ENCODE measurements around the gene CUEDC1. TPM values are rescaled to one million over a fixed set of nuclear protein-coding genes. Genes with fewer than 3 reads are reported as not detected.
A peak's percentile ranks its signal among the peaks of the same experiment; 100 is the strongest.

Gene CUEDC1
- total and polyA plus RNA-seq, 5 donors from 2014 or later = not detected

DNA sequence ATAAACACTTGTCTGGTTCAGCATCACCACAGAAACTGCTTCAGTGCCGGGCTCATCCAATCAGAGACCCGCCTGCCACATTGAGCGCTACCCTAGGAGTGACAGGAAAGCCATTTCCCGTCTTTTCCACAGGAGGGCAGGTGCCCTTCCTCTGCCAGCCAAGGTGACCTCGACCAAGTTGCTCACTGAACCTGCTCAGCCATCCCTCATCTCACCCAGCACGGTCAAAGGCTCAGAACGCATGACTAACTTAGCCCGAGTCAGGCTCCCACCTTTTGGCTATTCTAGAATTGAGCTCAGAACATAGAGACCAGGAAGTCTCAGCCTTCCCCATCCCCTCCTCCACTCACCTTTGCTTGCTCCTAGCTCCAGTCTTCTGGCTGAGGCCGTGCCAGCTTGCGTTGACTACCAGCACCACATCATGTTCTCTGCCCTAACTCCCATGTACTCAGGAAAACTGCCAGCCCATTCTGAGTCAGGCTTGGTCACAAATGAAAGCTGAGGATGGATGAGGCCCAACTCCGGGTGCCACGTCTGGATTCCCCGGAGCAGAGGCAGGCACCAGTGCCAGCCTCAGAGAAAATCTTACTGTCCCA lies 121.0 kb downstream of the CUEDC1 start:
- no peak for ATAC-seq (ENCODE audit: low read depth in 2 of 2)
- Mint-ChIP-seq H3K36me3 (peaks cover 5% of the 10 kb centered on the region), H3K27ac (peak overlapping the region in 1 of 3 donors; percentile 36)

DNA sequence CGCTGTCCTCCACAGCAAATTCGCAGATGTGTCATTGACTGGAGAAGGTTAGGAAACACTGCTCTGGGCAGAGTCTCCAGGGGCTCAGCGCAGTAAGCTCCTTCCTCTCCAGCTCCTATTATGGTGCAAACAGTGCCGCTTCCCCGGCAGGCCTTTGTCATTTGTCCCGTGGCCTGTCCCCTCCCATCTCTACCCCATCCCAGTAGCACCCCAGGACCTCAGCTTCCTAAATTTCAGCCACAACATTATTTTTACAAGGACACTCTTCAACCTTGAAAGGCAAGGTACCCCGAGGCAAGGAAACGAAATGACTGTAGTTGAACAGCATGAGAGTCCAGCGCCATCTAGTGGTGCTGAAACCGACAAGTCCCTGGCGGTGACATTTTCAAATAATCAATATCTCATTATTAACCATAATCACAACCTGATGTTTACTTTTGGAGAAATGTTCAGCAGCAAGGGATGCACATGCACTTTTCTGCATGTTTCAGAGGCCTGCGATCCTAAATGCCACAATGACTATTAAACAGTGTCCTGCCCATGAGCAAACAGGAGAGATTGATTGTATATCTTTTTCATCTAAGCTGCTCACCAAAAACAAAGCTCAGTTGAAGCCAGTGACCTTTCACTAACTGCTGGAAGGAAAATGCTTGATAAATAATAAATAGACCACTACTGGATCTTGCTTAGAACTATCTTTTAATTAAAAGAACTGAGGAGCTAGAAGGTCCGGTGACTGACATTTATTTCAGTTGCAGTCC lies 121.9 kb downstream of the CUEDC1 start:
- Mint-ChIP-seq H3K4me3 (no peak overlapping the region), H3K9me3 (no peaks in the 10 kb centered on the region), H3K36me3 (peaks cover under 1% of the 10 kb centered on the region), H3K4me1 (peaks cover 0 to 1% (median under 1%) of the 10 kb centered on the region in 4 donors), H3K27ac (no peak overlapping the region), H3K27me3 (no peaks in the 10 kb centered on the region)
- Histone ChIP-seq H3K4me1 (ENCODE audit: control insufficient read depth, insufficient read depth, low read length, poor library complexity, severe bottlenecking) (peaks cover 5% of the 10 kb centered on the region), H3K36me3 (ENCODE audit: control insufficient read depth, insufficient read depth, low read length) (peaks cover 2% of the 10 kb centered on the region), H3K4me3 (ENCODE audit: low read depth, low read length) (peak overlapping the region; percentile 68), H3K27ac (ENCODE audit: insufficient read depth, low read length, poor library complexity, severe bottlenecking) (no peak overlapping the region), H3K27me3 (ENCODE audit: control insufficient read depth, insufficient read depth, low read length) (no peaks in the 10 kb centered on the region), H3K9me3 (ENCODE audit: control insufficient read depth in 2 of 2, low read length in 2 of 2) (no peaks in the 10 kb centered on the region)
- DNase-seq = peak; percentile 56 to 81 (median 64)
- peak; percentile 72 to 76 for ATAC-seq (ENCODE audit: low read depth in 2 of 2)

More for the DNA sequence above, 121.0 kb downstream of the CUEDC1 start:
- Mint-ChIP-seq H3K27me3 (no peaks in the 10 kb centered on the region), H3K4me3 (no peak overlapping the region), H3K4me1 (peaks cover 0 to 6% (median 2%) of the 10 kb centered on the region in 4 donors), H3K9me3 (no peaks in the 10 kb centered on the region)
- Histone ChIP-seq H3K36me3 (ENCODE audit: control insufficient read depth, insufficient read depth, low read length) (peaks cover 10% of the 10 kb centered on the region), H3K9me3 (ENCODE audit: control insufficient read depth in 2 of 2, low read length in 2 of 2) (no peaks in the 10 kb centered on the region), H3K27ac (ENCODE audit: insufficient read depth, low read length, poor library complexity, severe bottlenecking) (no peak overlapping the region), H3K4me1 (ENCODE audit: control insufficient read depth, insufficient read depth, low read length, poor library complexity, severe bottlenecking) (peaks cover 5% of the 10 kb centered on the region), H3K27me3 (ENCODE audit: control insufficient read depth, insufficient read depth, low read length) (no peaks in the 10 kb centered on the region), H3K4me3 (ENCODE audit: low read depth, low read length) (no peak overlapping the region)
- DNase-seq = peak in 1 of 3 donors; percentile 4

DNA sequence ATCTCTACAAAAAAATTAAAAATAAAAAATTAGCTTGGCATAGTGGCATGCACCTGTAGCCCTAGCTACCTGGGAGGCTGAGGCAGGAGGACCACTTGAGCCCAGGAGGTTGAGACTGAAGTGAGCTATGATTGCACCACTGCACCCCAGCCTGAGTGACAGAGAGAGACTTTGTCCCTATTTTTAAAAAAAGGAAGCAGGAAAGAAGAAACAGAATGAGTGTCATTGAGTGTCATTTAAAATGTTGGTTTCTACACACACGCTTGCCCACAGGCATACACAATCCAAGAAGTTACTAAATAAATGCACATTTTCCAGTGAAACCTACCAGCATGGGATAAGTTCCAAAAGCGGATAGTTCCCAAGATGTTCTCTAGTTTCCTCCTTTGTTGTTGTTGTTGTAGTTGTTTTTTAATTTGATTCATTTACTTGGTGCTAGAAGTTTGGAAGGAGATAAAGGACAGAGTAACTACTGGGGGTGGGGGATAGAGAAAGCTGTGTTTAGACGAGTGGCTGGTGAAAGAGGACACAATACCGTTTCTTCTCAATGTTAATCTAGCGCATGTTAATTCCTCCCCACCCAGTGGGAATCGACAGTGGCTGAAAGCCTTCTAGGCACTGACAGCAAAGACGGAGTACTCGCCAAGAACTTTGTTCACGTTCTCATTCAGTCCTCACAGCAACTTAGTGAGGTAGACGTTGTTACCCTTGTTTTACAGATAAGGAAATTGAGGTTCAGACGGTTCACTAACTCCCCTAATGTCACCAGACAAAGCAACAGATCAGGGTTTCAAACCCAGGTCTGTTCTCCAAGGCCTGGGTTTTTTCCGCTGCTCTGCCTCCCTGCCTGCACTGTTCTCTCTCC lies 122.7 kb downstream of the CUEDC1 start:
- no peak overlapping the region for H3K4me3 ChIP-seq (ENCODE audit: low read depth, low read length)
- H3K27me3 Mint-ChIP-seq = no peaks in the 10 kb centered on the region
- H3K36me3 ChIP-seq (ENCODE audit: control insufficient read depth, insufficient read depth, low read length) = no peaks in the 10 kb centered on the region
- no peaks in the 10 kb centered on the region for H3K9me3 Mint-ChIP-seq
- ATAC-seq (ENCODE audit: low read depth in 2 of 2) (peak in 1 of 2 donors; percentile 20), DNase-seq (peak in 1 of 3 donors; percentile 7)
- peak overlapping the region in 1 of 4 donors; percentile 41 for H3K4me3 Mint-ChIP-seq
- no peaks in the 10 kb centered on the region for H3K9me3 ChIP-seq (ENCODE audit: control insufficient read depth in 2 of 2, low read length in 2 of 2)
- peaks cover 5% of the 10 kb centered on the region for H3K4me1 ChIP-seq (ENCODE audit: control insufficient read depth, insufficient read depth, low read length, poor library complexity, severe bottlenecking)
- H3K27ac Mint-ChIP-seq = no peak overlapping the region
- no peaks in the 10 kb centered on the region for H3K27me3 ChIP-seq (ENCODE audit: control insufficient read depth, insufficient read depth, low read length)
- no peaks in the 10 kb centered on the region for H3K4me1 Mint-ChIP-seq
- no peaks in the 10 kb centered on the region for H3K36me3 Mint-ChIP-seq
- H3K27ac ChIP-seq (ENCODE audit: insufficient read depth, low read length, poor library complexity, severe bottlenecking) = no peak overlapping the region

DNA sequence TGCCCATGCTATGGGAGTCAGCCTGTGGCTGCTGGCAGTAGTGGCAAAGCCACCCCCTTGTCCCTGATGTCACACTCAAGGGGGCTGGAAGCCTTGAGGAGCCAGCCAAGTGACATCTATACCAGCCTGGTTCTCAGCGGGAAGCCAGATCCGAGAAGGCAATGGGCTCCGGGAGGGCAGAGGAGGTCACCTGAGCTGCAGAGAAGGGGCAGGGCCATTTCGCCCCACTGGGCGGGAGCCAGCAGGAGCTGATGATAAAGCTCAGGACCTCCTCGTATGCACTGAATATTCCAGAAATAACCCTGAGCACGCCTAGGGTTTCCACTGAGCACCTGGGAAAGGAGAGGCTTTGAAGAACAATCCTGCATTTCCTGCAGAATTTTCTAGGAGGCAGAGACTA lies 124.3 kb downstream of the CUEDC1 start:
- Histone ChIP-seq H3K27ac (ENCODE audit: insufficient read depth, low read length, poor library complexity, severe bottlenecking) (no peak overlapping the region), H3K27me3 (ENCODE audit: control insufficient read depth, insufficient read depth, low read length) (no peaks in the 10 kb centered on the region), H3K4me3 (ENCODE audit: low read depth, low read length) (no peak overlapping the region), H3K9me3 (ENCODE audit: control insufficient read depth in 2 of 2, low read length in 2 of 2) (no peaks in the 10 kb centered on the region), H3K36me3 (ENCODE audit: control insufficient read depth, insufficient read depth, low read length) (no peaks in the 10 kb centered on the region), H3K4me1 (ENCODE audit: control insufficient read depth, insufficient read depth, low read length, poor library complexity, severe bottlenecking) (peaks cover 5% of the 10 kb centered on the region)
- H3K4me1 Mint-ChIP-seq = no peaks in the 10 kb centered on the region
- no peak overlapping the region for H3K4me3 Mint-ChIP-seq
- no peaks in the 10 kb centered on the region for H3K27me3 Mint-ChIP-seq
- ATAC-seq (ENCODE audit: low read depth in 2 of 2) (no peak), DNase-seq (no peak)
- no peak overlapping the region for H3K27ac Mint-ChIP-seq
- no peaks in the 10 kb centered on the region for H3K9me3 Mint-ChIP-seq
- H3K36me3 Mint-ChIP-seq = no peaks in the 10 kb centered on the region

DNA sequence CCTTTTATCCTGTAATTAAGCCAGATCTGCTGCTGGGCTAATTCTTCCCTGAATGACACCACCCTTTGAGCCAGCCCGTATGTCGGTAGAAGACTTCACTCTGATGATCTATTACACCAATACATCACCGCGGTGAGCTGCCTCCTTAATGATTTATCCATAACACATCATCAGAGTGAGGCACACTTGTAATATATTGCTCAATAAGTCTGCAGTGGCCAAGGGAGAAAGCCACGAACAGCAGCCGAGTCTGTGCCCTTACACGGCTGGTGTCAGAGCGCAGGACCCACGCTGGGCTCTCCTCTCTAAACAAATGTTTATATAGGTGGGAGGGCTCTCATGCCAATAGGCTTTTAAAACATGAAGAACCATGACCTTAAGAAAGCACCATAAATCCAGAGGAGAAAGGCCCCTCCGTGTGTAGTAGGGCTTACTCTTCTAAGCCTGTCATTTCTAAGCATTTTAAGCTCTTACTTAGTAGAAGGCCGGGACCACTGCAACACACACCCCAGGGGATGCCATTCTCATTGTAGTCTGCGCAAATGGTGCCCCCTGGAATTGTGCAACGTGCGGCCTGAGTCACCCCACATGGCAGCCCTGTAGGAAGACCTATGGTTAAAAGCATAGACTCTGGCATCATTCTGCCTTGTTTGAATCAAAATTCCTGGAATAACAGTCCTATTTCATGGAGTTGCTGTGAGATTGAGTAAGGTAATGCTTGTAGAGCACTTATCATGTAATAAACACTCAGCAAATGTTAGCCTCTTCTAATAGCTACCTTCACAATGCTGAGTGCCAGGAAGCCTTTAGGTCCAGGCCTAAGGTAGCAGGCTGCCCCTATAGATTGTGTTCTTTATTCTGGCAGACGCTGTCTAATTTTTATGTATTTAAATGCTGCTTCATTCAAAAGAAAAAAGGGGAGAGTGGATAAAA lies 131.5 kb downstream of the CUEDC1 start:
- H3K27ac ChIP-seq (ENCODE audit: insufficient read depth, low read length, poor library complexity, severe bottlenecking) = no peak overlapping the region
- ATAC-seq (ENCODE audit: low read depth in 2 of 2) (no peak), DNase-seq (no peak)
- H3K36me3 Mint-ChIP-seq = no peaks in the 10 kb centered on the region
- no peak overlapping the region for H3K4me3 Mint-ChIP-seq
- no peaks in the 10 kb centered on the region for H3K27me3 ChIP-seq (ENCODE audit: control insufficient read depth, insufficient read depth, low read length)
- H3K4me3 ChIP-seq (ENCODE audit: low read depth, low read length) = no peak overlapping the region
- H3K9me3 ChIP-seq (ENCODE audit: control insufficient read depth in 2 of 2, low read length in 2 of 2) = no peaks in the 10 kb centered on the region
- H3K4me1 Mint-ChIP-seq = no peaks in the 10 kb centered on the region
- no peaks in the 10 kb centered on the region for H3K4me1 ChIP-seq (ENCODE audit: control insufficient read depth, insufficient read depth, low read length, poor library complexity, severe bottlenecking)
- no peaks in the 10 kb centered on the region for H3K9me3 Mint-ChIP-seq
- H3K27me3 Mint-ChIP-seq = peaks cover 14% of the 10 kb centered on the region
- no peak overlapping the region for H3K27ac Mint-ChIP-seq
- no peaks in the 10 kb centered on the region for H3K36me3 ChIP-seq (ENCODE audit: control insufficient read depth, insufficient read depth, low read length)

DNA sequence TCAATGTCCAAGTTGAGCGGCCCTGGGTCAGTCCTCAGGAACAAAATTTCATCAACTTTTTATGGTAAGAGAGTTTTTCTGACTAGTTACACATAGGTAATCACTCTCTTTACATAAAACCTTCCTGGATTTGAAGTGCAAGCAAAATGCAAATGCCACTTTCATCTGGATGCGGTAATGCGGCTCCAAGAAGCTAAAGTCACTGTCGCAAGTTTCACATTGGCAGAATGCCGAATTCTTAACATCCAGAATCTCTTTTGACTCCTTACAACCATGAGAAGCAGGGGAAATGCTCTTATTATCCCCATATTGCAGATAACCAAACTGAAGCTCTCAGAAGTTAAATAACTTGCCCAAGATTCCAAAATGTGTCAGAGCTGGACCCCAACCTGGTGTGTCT lies 135.3 kb downstream of the CUEDC1 start:
- Mint-ChIP-seq H3K27ac (no peak overlapping the region), H3K27me3 (peaks cover 28% of the 10 kb centered on the region), H3K36me3 (no peaks in the 10 kb centered on the region), H3K4me1 (peaks cover 0 to 1% (median 0%) of the 10 kb centered on the region in 4 donors), H3K4me3 (no peak overlapping the region), H3K9me3 (peaks cover 0 to 2% (median 0%) of the 10 kb centered on the region in 7 donors)
- H3K27ac ChIP-seq (ENCODE audit: insufficient read depth, low read length, poor library complexity, severe bottlenecking) = no peak overlapping the region
- no peak overlapping the region for H3K4me3 ChIP-seq (ENCODE audit: low read depth, low read length)
- no peaks in the 10 kb centered on the region for H3K36me3 ChIP-seq (ENCODE audit: control insufficient read depth, insufficient read depth, low read length)
- ATAC-seq (ENCODE audit: low read depth in 2 of 2) (no peak), DNase-seq (no peak)
- H3K9me3 ChIP-seq (ENCODE audit: control insufficient read depth in 2 of 2, low read length in 2 of 2) = no peaks in the 10 kb centered on the region
- H3K4me1 ChIP-seq (ENCODE audit: control insufficient read depth, insufficient read depth, low read length, poor library complexity, severe bottlenecking) = no peaks in the 10 kb centered on the region
- no peaks in the 10 kb centered on the region for H3K27me3 ChIP-seq (ENCODE audit: control insufficient read depth, insufficient read depth, low read length)

DNA sequence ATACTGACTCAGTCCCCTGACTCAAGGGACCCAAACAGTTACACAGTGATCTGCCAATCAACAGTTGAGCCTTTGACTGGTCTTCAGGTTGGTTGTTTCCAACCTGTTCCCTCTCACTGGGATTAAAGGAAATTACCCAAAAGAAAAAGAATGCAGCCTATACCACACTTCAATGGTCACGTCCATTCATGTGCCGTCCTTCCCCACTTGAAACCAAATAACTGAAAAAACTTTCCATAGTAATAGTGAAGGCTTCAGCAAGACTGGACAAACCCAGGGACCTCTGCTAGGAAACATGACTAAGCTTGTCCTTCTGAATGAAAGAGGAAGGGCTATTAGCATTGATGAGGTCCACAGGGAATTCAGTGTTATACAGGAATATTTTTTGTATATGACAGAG lies 135.9 kb downstream of the CUEDC1 start:
- Mint-ChIP-seq H3K4me3 (no peak overlapping the region), H3K4me1 (peaks cover 0 to 1% (median 0%) of the 10 kb centered on the region in 4 donors), H3K27ac (no peak overlapping the region), H3K27me3 (peaks cover 30% of the 10 kb centered on the region), H3K9me3 (peaks cover 0 to 2% (median 0%) of the 10 kb centered on the region in 7 donors), H3K36me3 (no peaks in the 10 kb centered on the region)
- DNase-seq (no peak), ATAC-seq (ENCODE audit: low read depth in 2 of 2) (no peak)
- no peaks in the 10 kb centered on the region for H3K9me3 ChIP-seq (ENCODE audit: control insufficient read depth in 2 of 2, low read length in 2 of 2)
- no peaks in the 10 kb centered on the region for H3K36me3 ChIP-seq (ENCODE audit: control insufficient read depth, insufficient read depth, low read length)
- H3K27me3 ChIP-seq (ENCODE audit: control insufficient read depth, insufficient read depth, low read length) = peaks cover 2% of the 10 kb centered on the region
- no peaks in the 10 kb centered on the region for H3K4me1 ChIP-seq (ENCODE audit: control insufficient read depth, insufficient read depth, low read length, poor library complexity, severe bottlenecking)
- H3K27ac ChIP-seq (ENCODE audit: insufficient read depth, low read length, poor library complexity, severe bottlenecking) = no peak overlapping the region
- no peak overlapping the region for H3K4me3 ChIP-seq (ENCODE audit: low read depth, low read length)
